Stimulated activated CD4-positive, alpha-beta T cell treated with anti-CD3 and anti-CD28 coated beads, TNF-alpha, amount 100 ng/mL, for 1 hour (primary cell): ENCODE data around the gene RLF.

Experiments used
- DNase-seq, 3 donors: peaks; one replicate each; pipeline ENCODE4 v3.0.0-alpha.2; 2020; ENCODE audit warnings: low read depth in 3 of 3, low spot score in 1 of 3

Gene RLF

GRCh38 chr1:40161125-40161887 is at the start of gene RLF:
RLF (plus strand) TSS chr1:40161387; CDS start chr1:40161400, 13 bp downstream.
- DNase-seq: peak; percentile 82 to 94 (median 86)

- DNase-seq: no peak
Observed at GRCh38 chr1:40114400-40114799, 46.8 kb upstream of the RLF start.

GRCh38 chr1:40120128-40120527 is 41.1 kb upstream of the RLF start:
- no peak for DNase-seq

GRCh38 chr1:40122855-40123254 is 38.3 kb upstream of the RLF start:
- no peak for DNase-seq

- no peak for DNase-seq
Observed at GRCh38 chr1:40130892-40131291, 30.3 kb upstream of the RLF start.

GRCh38 chr1:40132383-40133311 is 28.5 kb upstream of the RLF start:
- no peak for DNase-seq

GRCh38 chr1:40133312-40133665 is 27.9 kb upstream of the RLF start:
- DNase-seq: no peak

- no peak for DNase-seq
Observed at GRCh38 chr1:40133839-40134238, 27.3 kb upstream of the RLF start.

GRCh38 chr1:40140211-40140973 is 20.8 kb upstream of the RLF start:
- DNase-seq: no peak

- no peak for DNase-seq
Observed at GRCh38 chr1:40141878-40142535, 19.2 kb upstream of the RLF start.

GRCh38 chr1:40143891-40144575 is 17.2 kb upstream of the RLF start:
- peak in 2 of 3 donors; percentile 2 to 29 for DNase-seq

- DNase-seq: no peak
Observed at GRCh38 chr1:40151457-40152079, 9.6 kb upstream of the RLF start.

GRCh38 chr1:40153073-40153770 is 8.0 kb upstream of the RLF start:
- peak in 1 of 3 donors; percentile 8 for DNase-seq

GRCh38 chr1:40155135-40155534 is 6.1 kb upstream of the RLF start:
- no peak for DNase-seq

- DNase-seq: no peak
Observed at GRCh38 chr1:40155910-40156309, 5.3 kb upstream of the RLF start.

- DNase-seq: no peak
Observed at GRCh38 chr1:40160806-40161124, 422 bp upstream of the RLF start.

GRCh38 chr1:40161888-40162397 is 756 bp downstream of the RLF start:
- no peak for DNase-seq

- no peak for DNase-seq
Observed at GRCh38 chr1:40162753-40163441, 1.7 kb downstream of the RLF start.

GRCh38 chr1:40167317-40167716 is 6.1 kb downstream of the RLF start:
- no peak for DNase-seq
